Testis (tissue), 3 donors: Measurements from ENCODE around the gene FAM193A. TPM values are rescaled to one million over a fixed set of nuclear protein-coding genes. Genes with fewer than 3 reads are reported as not detected.

Experiments
- DNase-seq: peaks from one replicate; pipeline ENCODE4 v3.0.0-alpha.2; 2019
- H3K27ac ChIP-seq, 2 donors: fragments of 200-600 bp; sonication (generic); one replicate each; pipeline ENCODE4 v1.5.1; 2019
- H3K27me3 ChIP-seq: fragments of 200-600 bp; sonication (generic); one replicate; pipeline ENCODE4 v1.5.1; 2019
- H3K36me3 ChIP-seq: fragments of 200-600 bp; sonication (generic); one replicate; pipeline ENCODE4 v1.5.1; 2017; ENCODE audit warnings: low read depth; ENCODE audit errors: missing control alignments
- H3K4me1 ChIP-seq: fragments of 200-600 bp; sonication (generic); one replicate; pipeline ENCODE4 v1.5.1; 2019
- H3K4me3 ChIP-seq, 2 donors: fragments of 200-600 bp; sonication (generic); one replicate each; pipeline ENCODE4 v1.5.1; 2017 to 2019
- H3K9me3 ChIP-seq: fragments of 200-600 bp; sonication (generic); one replicate; pipeline ENCODE4 v1.5.1; 2017
- CTCF ChIP-seq, 3 experiments: fragments of 450-650 bp in 2 of 3; fragments of 200-600 bp in 1 of 3; sonication (generic) in 1 of 3; IDR thresholded peaks; one replicate each; pipeline ENCODE4 v1.5.1; 2016 to 2019; ENCODE audit warnings: antibody characterized with exemption in 3 of 3, mild to moderate bottlenecking in 2 of 3, moderate library complexity in 1 of 3
- POLR2A ChIP-seq: fragments of 450-650 bp; IDR thresholded peaks from one replicate; pipeline ENCODE4 v1.6.1; 2017; ENCODE audit warnings: antibody characterized with exemption, mild to moderate bottlenecking, moderate library complexity
- WGBS, 2 donors: methylation state at CpG; one replicate each; pipeline ENCODE4 v1.1.5; 2018; 5-methylcytosine and 5-hydroxymethylcytosine counted together
- intact Hi-C: fragments of 100-400 bp; cut with DNase I; formaldehyde crosslinking; loops from one replicate; pipeline ENCODE4 v1.15.1; 2023; ENCODE audit warnings: low total_unique reads
- polyA plus RNA-seq: library from polyadenylated mRNA; stranded (reverse); fragments of 350-450 nt; fragmentation: Illumina TruSeq; extraction: RNeasy Lipid Tissue Mini Kit (QIAGEN cat#74804); gene quantifications from one replicate; pipeline ENCODE4 v1.2.3, GENCODE V29; 2014; ENCODE audit warnings: low read depth, low replicate concordance; ENCODE audit not compliant: insufficient read depth
- total RNA-seq, 2 donors: library from RNA; depleted of rRNA; stranded (reverse); fragments of >200 nt; gene quantifications; one replicate each; pipeline ENCODE4 v1.2.3, GENCODE V29; 2016

The FAM193A gene
- total and polyA plus RNA-seq, 3 donors from 2014 or later = 50.4 to 92.4 (median 78.7) TPM

GRCh38 chr4:2689825-2690700 lies 153.6 kb downstream of the FAM193A start:
- 83 to 84% methylated on average over 6 to 19 of the region's 19 CpGs for WGBS, 2 donors
- Histone ChIP-seq H3K4me1 (no peaks in the 10 kb centered on the region), H3K4me3 (no peak overlapping the region), H3K9me3 (no peaks in the 10 kb centered on the region), H3K36me3 (no peaks in the 10 kb centered on the region), H3K27ac (no peak overlapping the region), H3K27me3 (no peaks in the 10 kb centered on the region)
- TF ChIP-seq POLR2A (no peak), CTCF (IDR thresholded peaks at IDR 0.05) (no peak)
- intact Hi-C loops = no loop called here
- DNase-seq = no peak

- Histone ChIP-seq H3K4me1 (no peaks in the 10 kb centered on the region), H3K4me3 (no peak overlapping the region), H3K27ac (no peak overlapping the region), H3K36me3 (no peaks in the 10 kb centered on the region), H3K9me3 (no peaks in the 10 kb centered on the region), H3K27me3 (no peaks in the 10 kb centered on the region)
- no peak for DNase-seq
- WGBS, 2 donors = 98% methylated on average over 5 of the region's 5 CpGs
- intact Hi-C loops = no loop called here
- TF ChIP-seq POLR2A (no peak), CTCF (IDR thresholded peaks at IDR 0.05) (no peak)
Observed at GRCh38 chr4:2691313-2691712, 154.9 kb downstream of the FAM193A start.

- no peak for DNase-seq
- no peak overlapping the region for H3K27ac ChIP-seq
- 90 to 92% methylated on average over 7 of the region's 7 CpGs for WGBS, 2 donors
Observed at GRCh38 chr4:2691952-2692435, 155.5 kb downstream of the FAM193A start.

GRCh38 chr4:2694691-2695090 lies 158.2 kb downstream of the FAM193A start:
- DNase-seq = no peak
- TF ChIP-seq CTCF (IDR thresholded peaks at IDR 0.05) = no peak
- no peak for TF ChIP-seq POLR2A
- 95 to 96% methylated on average over 15 to 16 of the region's 16 CpGs for WGBS, 2 donors
- H3K4me3 ChIP-seq = no peak overlapping the region
- no peaks in the 10 kb centered on the region for H3K36me3 ChIP-seq
- no peaks in the 10 kb centered on the region for H3K4me1 ChIP-seq
- no peaks in the 10 kb centered on the region for H3K9me3 ChIP-seq
- H3K27me3 ChIP-seq = no peaks in the 10 kb centered on the region
- intact Hi-C loops = no loop called here
- H3K27ac ChIP-seq = no peak overlapping the region

More at GRCh38 chr4:2691952-2692435, 155.5 kb downstream of the FAM193A start:
- H3K9me3 ChIP-seq = no peaks in the 10 kb centered on the region
- intact Hi-C loops = no loop called here
- no peak overlapping the region for H3K4me3 ChIP-seq
- TF ChIP-seq CTCF (IDR thresholded peaks at IDR 0.05) (no peak), POLR2A (no peak)
- no peaks in the 10 kb centered on the region for H3K27me3 ChIP-seq
- no peaks in the 10 kb centered on the region for H3K4me1 ChIP-seq
- H3K36me3 ChIP-seq = no peaks in the 10 kb centered on the region
